Left forelimb (tissue), 1 donor: ENCODE measurements around the gene TPCN1.

Experiments
- DNase-seq: peaks from one replicate; pipeline ENCODE4 v3.0.0-alpha.2; 2018; ENCODE audit warnings: low spot score

The TPCN1 gene

GRCh38 chr12:113314121-113314529 is 92.9 kb downstream of the TPCN1 start:
- DNase-seq: no peak

GRCh38 chr12:113315358-113315757 is 94.1 kb downstream of the TPCN1 start:
- DNase-seq: no peak

- no peak for DNase-seq
Observed at GRCh38 chr12:113316155-113316554, 94.9 kb downstream of the TPCN1 start.

GRCh38 chr12:113317122-113317521 is 95.9 kb downstream of the TPCN1 start:
- DNase-seq: no peak

GRCh38 chr12:113318046-113318656 is 96.9 kb downstream of the TPCN1 start:
- no peak for DNase-seq

GRCh38 chr12:113318900-113319628 is 97.8 kb downstream of the TPCN1 start:
- no peak for DNase-seq

- DNase-seq: no peak
Observed at GRCh38 chr12:113320401-113320800, 99.1 kb downstream of the TPCN1 start.

GRCh38 chr12:113322343-113322742 is 101.1 kb downstream of the TPCN1 start:
- no peak for DNase-seq

GRCh38 chr12:113325916-113326315 is 104.7 kb downstream of the TPCN1 start:
- DNase-seq: peak; percentile 78

GRCh38 chr12:113326775-113327395 is 105.6 kb downstream of the TPCN1 start:
- DNase-seq: no peak

- no peak for DNase-seq
Observed at GRCh38 chr12:113328368-113328889, 107.2 kb downstream of the TPCN1 start.

- DNase-seq: no peak
Observed at GRCh38 chr12:113329022-113329790, 107.9 kb downstream of the TPCN1 start.

- DNase-seq: no peak
Observed at GRCh38 chr12:113329791-113330417, 108.6 kb downstream of the TPCN1 start.

GRCh38 chr12:113330505-113330904 is 109.2 kb downstream of the TPCN1 start:
- no peak for DNase-seq

- DNase-seq: no peak
Observed at GRCh38 chr12:113332688-113333417, 111.6 kb downstream of the TPCN1 start.

GRCh38 chr12:113333418-113333750 is 112.1 kb downstream of the TPCN1 start:
- DNase-seq: no peak

- DNase-seq: no peak
Observed at GRCh38 chr12:113333877-113334785, 112.9 kb downstream of the TPCN1 start.

- DNase-seq: peak; percentile 93
Observed at GRCh38 chr12:113334786-113335539, 113.7 kb downstream of the TPCN1 start, which contains the start of gene SLC8B1. TSS of gene SLC8B1 (minus strand) at chr12:113335109. CDS start at chr12:113332878, 2,231 bp downstream.

GRCh38 chr12:113339540-113339939 is 118.3 kb downstream of the TPCN1 start:
- DNase-seq: no peak
